SK-N-SH treated with all-trans-retinoic acid at 6 μM for 48 hours (cell line): ENCODE results near the gene SLC25A41.

ENCODE experiments used
- ATAC-seq: fragments of 200-7000 bp; cut with Tn5 transposase; 3 replicates; pipeline ENCODE4 v1.9.1; 2020; ENCODE audit warnings: mild to moderate bottlenecking, moderate library complexity
- ARNTL ChIP-seq: fragments of 450-650 bp; formaldehyde crosslinking; IDR thresholded peaks from 2 replicates; pipeline ENCODE4 v1.5.0; 2020; ENCODE audit warnings: low read depth, mild to moderate bottlenecking, moderate library complexity, borderline replicate concordance
- BACH2 ChIP-seq: fragments of 250-450 bp; sonication (Bioruptor Pico); IDR thresholded peaks from 2 replicates; pipeline ENCODE4 v1.9.0; 2021; ENCODE audit warnings: mild to moderate bottlenecking, borderline replicate concordance
- CREB5 ChIP-seq: fragments of 250-450 bp; sonication (Bioruptor Pico); IDR thresholded peaks from 2 replicates; pipeline ENCODE4 v1.5.1; 2020; ENCODE audit warnings: low read depth, mild to moderate bottlenecking, moderate library complexity
- CSDC2 ChIP-seq: fragments of 250-450 bp; sonication (Bioruptor Pico); IDR thresholded peaks from 2 replicates; pipeline ENCODE4 v1.5.0; 2020; ENCODE audit warnings: mild to moderate bottlenecking, moderate library complexity
- CSRNP3 ChIP-seq: fragments of 250-450 bp; sonication (Bioruptor Pico); IDR thresholded peaks from 2 replicates; pipeline ENCODE4 v1.5.1; 2021; ENCODE audit warnings: mild to moderate bottlenecking, moderate library complexity
- ESRRG ChIP-seq: fragments of 250-450 bp; sonication (Bioruptor Pico); IDR thresholded peaks from 2 replicates; pipeline ENCODE4 v1.6.1; 2021; ENCODE audit warnings: mild to moderate bottlenecking
- ISL1 ChIP-seq: fragments of 250-450 bp; sonication (Bioruptor Pico); IDR thresholded peaks from 2 replicates; pipeline ENCODE4 v2.1.2; 2022; ENCODE audit warnings: mild to moderate bottlenecking, moderate library complexity
- OSR1 ChIP-seq: fragments of 250-450 bp; sonication (Bioruptor Pico); IDR thresholded peaks from 2 replicates; pipeline ENCODE4 v1.8.0; 2022; ENCODE audit warnings: moderate library complexity, mild to moderate bottlenecking, inconsistent platforms
- PATZ1 ChIP-seq: fragments of 250-450 bp; sonication (Bioruptor Pico); IDR thresholded peaks from 2 replicates; pipeline ENCODE4 v1.8.0; 2020; ENCODE audit warnings: mild to moderate bottlenecking, moderate library complexity, borderline replicate concordance
- POU6F1 ChIP-seq: fragments of 250-450 bp; sonication (Bioruptor Pico); IDR thresholded peaks from 2 replicates; pipeline ENCODE4 v1.8.0; 2021; ENCODE audit warnings: low read depth, mild to moderate bottlenecking, moderate library complexity, borderline replicate concordance
- PPARA ChIP-seq: fragments of 250-450 bp; sonication (Bioruptor Pico); IDR thresholded peaks from 2 replicates; pipeline ENCODE4 v1.5.0; 2020; ENCODE audit warnings: mild to moderate bottlenecking, borderline replicate concordance
- RARB ChIP-seq: fragments of 250-450 bp; sonication (Bioruptor Pico); IDR thresholded peaks from 2 replicates; pipeline ENCODE4 v1.8.0; 2021; ENCODE audit warnings: mild to moderate bottlenecking, moderate library complexity
- SNAI2 ChIP-seq: fragments of 250-450 bp; sonication (Bioruptor Pico); IDR thresholded peaks from 2 replicates; pipeline ENCODE4 v1.5.0; 2020; ENCODE audit warnings: mild to moderate bottlenecking, moderate library complexity
- TCF4 ChIP-seq: fragments of 250-450 bp; sonication (Bioruptor Pico); IDR thresholded peaks from 2 replicates; pipeline ENCODE4 v1.8.0; 2021; ENCODE audit warnings: mild to moderate bottlenecking, moderate library complexity, borderline replicate concordance
- TOX ChIP-seq: fragments of 250-450 bp; sonication (Bioruptor Pico); IDR thresholded peaks from 2 replicates; pipeline ENCODE4 v1.8.0; 2021; ENCODE audit warnings: mild to moderate bottlenecking, moderate library complexity, borderline replicate concordance
- TSHZ2 ChIP-seq: fragments of 250-450 bp; sonication (Bioruptor Pico); IDR thresholded peaks from 2 replicates; pipeline ENCODE4 v1.5.0; 2020; ENCODE audit warnings: mild to moderate bottlenecking, moderate library complexity
- ZC3H10 ChIP-seq: fragments of 250-450 bp; sonication (Bioruptor Pico); IDR thresholded peaks from 2 replicates; pipeline ENCODE4 v1.5.1; 2021; ENCODE audit warnings: mild to moderate bottlenecking, moderate library complexity
- ZFP30 ChIP-seq: fragments of 450-650 bp; formaldehyde crosslinking; IDR thresholded peaks from 2 replicates; pipeline ENCODE4 v1.5.0; 2022; ENCODE audit warnings: mild to moderate bottlenecking, moderate library complexity
- ZNF70 ChIP-seq: fragments of 450-650 bp; formaldehyde crosslinking; IDR thresholded peaks from 2 replicates; pipeline ENCODE4 v1.5.0; 2020; ENCODE audit warnings: mild to moderate bottlenecking, moderate library complexity
- ZNF8 ChIP-seq: fragments of 450-650 bp; formaldehyde crosslinking; IDR thresholded peaks from 2 replicates; pipeline ENCODE4 v1.5.0; 2020; ENCODE audit warnings: mild to moderate bottlenecking, moderate library complexity

The SLC25A41 gene

GRCh38 chr19:6482343-6482686 is 48.8 kb upstream of the SLC25A41 start:
- no peak for ATAC-seq
- no peak for TF ChIP-seq TCF4 (CRISPR knock-in tag)
- no peak for TF ChIP-seq ESRRG
- TF ChIP-seq CREB5 (CRISPR knock-in tag), result no peak
- no peak for TF ChIP-seq TOX (CRISPR knock-in tag)
- no peak for TF ChIP-seq PATZ1 (CRISPR knock-in tag)
- no peak for TF ChIP-seq CSRNP3 (CRISPR knock-in tag)
- no peak for TF ChIP-seq ISL1 (CRISPR knock-in tag)
- no peak for TF ChIP-seq CSDC2 (CRISPR knock-in tag)
- no peak for TF ChIP-seq ZNF70 (CRISPR knock-in tag)
- TF ChIP-seq ZNF8 (CRISPR knock-in tag), result no peak

GRCh38 chr19:6481541-6482342 is 48.2 kb upstream of the SLC25A41 start, which contains the start of gene DENND1C:
Gene DENND1C (minus strand): TSS chr19:6481787. CDS start chr19:6481695, 92 bp downstream.
- no peak for TF ChIP-seq ZC3H10
- peak; percentile 74 for ATAC-seq

- no peak for ATAC-seq
- no peak for TF ChIP-seq ISL1 (CRISPR knock-in tag)
- TF ChIP-seq TSHZ2 (CRISPR knock-in tag), result no peak
- no peak for TF ChIP-seq POU6F1 (CRISPR knock-in tag)
- no peak for TF ChIP-seq OSR1 (CRISPR knock-in tag)
- TF ChIP-seq PPARA (CRISPR knock-in tag), result no peak
- no peak for TF ChIP-seq RARB
- TF ChIP-seq TCF4 (CRISPR knock-in tag), result no peak
- no peak for TF ChIP-seq CSRNP3 (CRISPR knock-in tag)
- no peak for TF ChIP-seq CREB5 (CRISPR knock-in tag)
- no peak for TF ChIP-seq ZC3H10
- no peak for TF ChIP-seq ESRRG
- TF ChIP-seq ARNTL (CRISPR knock-in tag), result no peak
- no peak for TF ChIP-seq BACH2
- no peak for TF ChIP-seq ZNF70 (CRISPR knock-in tag)
- TF ChIP-seq ZNF8 (CRISPR knock-in tag), result no peak
- TF ChIP-seq ZFP30 (CRISPR knock-in tag), result no peak
- no peak for TF ChIP-seq PATZ1 (CRISPR knock-in tag)
- TF ChIP-seq SNAI2, result no peak
- TF ChIP-seq TOX (CRISPR knock-in tag), result no peak
These were observed 47.4 kb upstream of the SLC25A41 start for GRCh38 chr19:6480848-6481415.
